KBM-7 (cell line): ENCODE results near the gene RABIF.
A peak's percentile ranks its signal among the peaks of the same experiment; 100 is the strongest.
"Not testable (repeated sequence)": the region's sequence is repeated elsewhere in the genome, so short reads cannot be mapped to it uniquely, and the experiment has no call there.

Experiments
- DNase-seq: peaks from one replicate; pipeline ENCODE4 v3.0.0-alpha.2; 2015
- in situ Hi-C: fragments of 300-500 bp; cut with MboI; formaldehyde crosslinking; loops from 2 replicates; pipeline ENCODE4 v1.14.3; 2020; ENCODE audit warnings: low sequenced_read_pairs, low pct_unique_long_range_greater_than_20kb, mixed read lengths

Gene RABIF

DNA sequence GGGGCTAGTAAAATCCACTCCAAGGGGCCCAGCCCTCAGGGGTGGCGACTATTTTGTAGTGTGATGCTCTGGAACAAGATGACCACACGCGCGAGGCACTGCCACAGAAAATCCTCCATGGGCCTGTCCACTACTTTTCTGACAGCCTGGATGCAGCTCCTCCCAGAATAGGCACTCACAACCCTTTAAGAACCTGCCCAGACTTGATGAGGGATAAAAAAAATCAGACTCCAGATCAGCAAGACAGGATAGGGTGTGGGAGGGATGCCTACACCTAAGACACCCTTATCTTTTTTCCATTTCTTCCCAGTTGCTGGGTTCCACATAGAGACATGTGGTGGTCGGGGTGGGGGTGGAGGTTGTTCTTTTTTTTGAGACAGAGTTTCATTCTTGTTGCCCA, 44.7 kb downstream of the RABIF start:
- DNase-seq: no peak
- in situ Hi-C loops: no loop called here

- in situ Hi-C loops: no loop called here
- DNase-seq: no peak
Measured at GRCh38 chr1:202843081-202843480, 45.9 kb downstream of the RABIF start.

GRCh38 chr1:202837746-202838262, 51.1 kb downstream of the RABIF start:
- in situ Hi-C loops: no loop called here
- DNase-seq: no peak

DNA sequence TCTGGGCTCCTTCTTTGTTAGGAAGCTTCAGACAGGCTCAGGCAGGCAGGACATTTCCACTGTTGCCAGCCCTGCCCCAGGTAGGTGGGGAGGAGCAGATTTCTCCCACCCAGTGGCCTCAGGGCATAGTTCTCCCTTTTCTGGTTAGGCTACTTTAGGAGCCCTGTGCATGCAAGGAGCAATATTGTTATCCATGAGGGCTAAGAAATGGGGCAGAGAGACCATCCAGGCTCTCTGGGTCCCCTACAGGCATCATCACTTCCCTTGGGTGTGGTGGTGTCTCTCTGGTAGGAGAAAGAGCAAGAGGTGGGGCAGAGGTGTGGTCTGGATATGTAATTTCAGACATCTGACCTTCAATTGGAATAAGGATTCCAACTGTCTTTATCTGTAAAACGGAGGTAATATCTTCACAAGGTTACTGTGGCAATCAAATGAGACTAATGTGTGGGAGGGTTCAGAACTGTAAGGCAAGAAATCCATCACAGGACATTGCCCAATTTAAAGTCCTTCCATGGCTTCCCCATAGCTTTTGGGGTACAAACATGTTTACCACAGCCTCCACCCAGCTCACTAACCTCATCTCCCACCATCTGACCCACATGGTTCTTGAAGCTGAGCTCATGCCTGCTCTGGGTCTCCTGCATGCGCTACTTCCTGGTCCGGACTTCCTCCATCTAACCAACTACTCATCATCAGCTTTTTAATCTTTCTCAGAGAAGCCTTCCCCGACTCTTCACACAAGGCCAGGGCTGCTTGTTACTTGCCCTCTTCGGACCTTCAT, 52.1 kb downstream of the RABIF start:
- DNase-seq: peak; percentile 30
- in situ Hi-C loops: no loop called here

DNA sequence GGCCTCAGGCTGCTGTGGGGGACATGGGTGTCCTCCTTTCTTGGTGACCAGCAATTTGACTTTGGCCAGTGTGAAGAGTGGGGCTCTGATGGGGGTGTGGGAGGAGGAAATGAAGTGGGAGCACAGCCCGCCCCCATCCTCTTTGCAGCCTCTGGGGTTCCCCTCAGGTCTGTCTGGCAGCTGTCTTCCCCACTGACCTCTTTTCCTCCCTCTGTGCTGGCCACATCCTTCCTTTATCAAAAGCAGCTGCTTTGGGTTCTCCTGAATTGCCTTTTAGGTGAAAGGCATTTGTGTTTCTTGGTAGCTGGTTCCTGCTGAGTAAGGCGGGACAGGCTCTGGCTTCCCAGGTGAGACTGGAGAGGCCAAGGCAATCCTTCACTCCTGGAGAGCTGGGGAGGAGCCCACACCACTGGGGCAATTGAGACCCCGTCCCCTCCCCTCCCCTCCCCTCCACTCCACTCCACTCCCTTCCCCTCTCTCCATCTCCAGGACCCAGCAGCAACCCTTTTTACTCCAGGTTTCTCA, 53.3 kb downstream of the RABIF start:
- peak; percentile 35 for DNase-seq
- in situ Hi-C loops: no loop called here

DNA sequence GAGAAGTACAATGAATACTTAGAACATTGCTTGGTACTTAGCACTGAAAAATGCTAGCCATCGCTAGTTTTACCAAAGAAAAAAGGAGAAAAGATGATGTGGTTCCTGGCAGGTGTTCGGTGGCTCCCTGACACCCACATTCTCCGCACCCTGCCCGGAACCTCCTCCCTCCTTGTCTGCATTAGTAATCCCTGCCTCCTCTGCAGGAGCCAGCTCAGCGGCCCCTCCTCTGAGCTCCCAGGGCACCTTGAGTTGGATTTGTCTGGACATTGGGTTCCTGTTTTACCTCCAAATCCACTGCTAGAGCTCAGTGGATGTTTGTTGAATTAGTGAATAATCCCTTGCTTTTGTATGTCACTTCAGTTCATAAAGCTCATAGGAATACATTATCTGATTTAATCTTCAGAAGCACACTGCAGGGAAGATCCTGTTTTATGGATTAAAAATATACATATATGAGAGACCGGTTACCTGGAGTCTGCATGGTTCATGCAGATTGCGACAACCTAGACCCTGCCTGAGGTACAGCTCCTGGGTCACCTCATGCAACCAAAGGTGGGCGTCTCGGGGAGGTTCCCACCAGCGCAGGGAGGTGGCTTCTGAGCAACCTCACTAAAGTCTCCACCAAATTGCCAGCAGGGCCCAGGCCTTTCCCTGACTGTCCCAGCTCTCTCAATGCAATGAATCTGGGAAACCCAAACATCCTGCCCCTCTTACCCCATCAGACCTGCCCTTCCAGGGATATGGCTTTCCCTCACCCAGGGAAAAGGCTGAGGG, 54.0 kb downstream of the RABIF start:
- in situ Hi-C loops: no loop called here
- no peak for DNase-seq

DNA sequence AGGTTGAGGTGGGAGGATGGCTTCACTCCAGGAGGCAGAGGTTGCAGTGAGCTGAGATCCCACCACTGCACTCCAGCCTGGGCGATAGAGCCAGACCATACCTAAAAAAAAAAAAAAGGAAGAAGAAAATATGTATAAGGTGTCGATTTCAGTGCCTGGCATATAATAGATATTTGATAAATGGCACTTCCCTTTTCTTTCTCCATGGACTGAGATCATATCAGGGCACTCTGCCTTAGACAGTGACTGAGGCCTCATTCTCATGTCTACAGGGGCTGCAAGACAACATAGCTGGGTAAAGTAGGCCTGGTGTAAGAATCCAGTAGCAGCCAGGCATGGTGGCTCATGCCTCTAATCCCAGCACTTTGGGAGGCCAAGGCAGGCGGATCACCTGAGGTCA, 57.0 kb downstream of the RABIF start:
- peak; percentile 75 for DNase-seq
- in situ Hi-C loops: no loop called here

DNA sequence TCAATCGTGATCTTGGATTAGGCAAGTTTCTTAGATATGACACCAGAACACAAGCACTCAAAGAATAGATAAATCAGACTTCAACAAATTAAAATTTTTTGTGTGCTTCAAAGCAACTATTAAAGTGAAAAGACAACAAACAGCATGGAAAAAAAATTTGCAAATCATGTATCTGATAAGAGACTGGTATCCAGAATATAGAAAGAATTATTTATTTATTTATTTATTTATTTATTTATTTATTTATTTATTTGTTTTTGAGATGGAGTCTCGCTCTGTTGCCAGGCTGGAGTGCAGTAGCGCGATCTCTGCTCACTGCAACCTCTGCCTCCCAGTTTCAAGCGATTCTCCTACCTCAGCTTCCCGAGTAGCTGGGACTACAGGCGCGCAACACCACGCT, 59.7 kb downstream of the RABIF start:
- DNase-seq, in situ Hi-C loops: not testable (repeated sequence)
